Endothelial cell of umbilical vein (primary cell): ENCODE data around the gene ANKS1A. TPM values are rescaled to one million over a fixed set of nuclear protein-coding genes. Genes with fewer than 3 reads are reported as not detected.

Source experiments
- BruUV-seq: library from RNA; stranded (reverse); fragments of 400-500 nt; replicated peaks from 2 replicates; lab custom pipeline; 2021; lab: Mats Ljungman, UMichigan
- CTCF ChIA-PET: fragments of 300-600, 350-600 bp; sonication (Branson Sonifier 250); formaldehyde crosslinking; loops from one replicate; lab custom pipeline; 2021; ENCODE audit warnings: antibody characterized with exemption, inconsistent platforms; lab: Charles Lee
- POLR2A ChIA-PET: fragments of 300-600, 350-600 bp; sonication (Branson Sonifier 250); formaldehyde crosslinking; loops from one replicate; lab custom pipeline; 2021; ENCODE audit warnings: antibody characterized with exemption, inconsistent platforms; lab: Charles Lee
- DNase-seq: peaks from one replicate; pipeline ENCODE4 v3.0.0-alpha.2; 2011; ENCODE audit warnings: low read depth, low spot score
- FAIRE-seq: peaks from 2 replicates; lab custom pipeline; 2011; peaks lifted over from hg19 to GRCh38; lab: Jason Lieb, UNC
- H2AFZ ChIP-seq: 2 replicates; pipeline ENCODE4 v1.6.0; 2012; ENCODE audit warnings: low read depth, low read length, control low read depth, inconsistent platforms
- H3K27ac ChIP-seq: 2 replicates; pipeline ENCODE4 v1.5.1; 2011; ENCODE audit warnings: low read depth, mild to moderate bottlenecking, control low read depth, low read length, moderate library complexity; ENCODE audit not compliant: insufficient read depth
- H3K27me3 ChIP-seq, 2 experiments: 2 replicates each; pipeline versions ENCODE4 v1.6.0 to v1.6.1; 2011; ENCODE audit warnings: low read length in 2 of 2, mixed read lengths in 1 of 2; ENCODE audit not compliant: control insufficient read depth in 2 of 2, insufficient read depth in 2 of 2
- H3K36me3 ChIP-seq, 2 experiments: 2 replicates in 1 of 2; 3 replicates in 1 of 2; pipeline ENCODE4 v1.5.1; 2011; ENCODE audit warnings: low read length in 2 of 2, mild to moderate bottlenecking in 1 of 2, moderate library complexity in 1 of 2; ENCODE audit not compliant: control insufficient read depth in 2 of 2, insufficient read depth in 2 of 2; ENCODE audit errors: extremely low read depth in 1 of 2
- H3K4me1 ChIP-seq: 3 replicates; pipeline ENCODE4 v1.5.1; 2011; ENCODE audit warnings: mild to moderate bottlenecking, low read length; ENCODE audit not compliant: control insufficient read depth, insufficient read depth; ENCODE audit errors: extremely low read depth
- H3K4me2 ChIP-seq: 2 replicates; pipeline ENCODE4 v1.6.1; 2011; ENCODE audit warnings: low read length, control low read depth, mixed read lengths; ENCODE audit not compliant: insufficient read depth
- H3K4me3 ChIP-seq, 3 experiments: fragments of 200-600 bp in 1 of 3; sonication (generic), shearing (Covaris generic) in 1 of 3; replicated peaks in 1 of 3; 2 replicates each; pipeline ENCODE4 v1.5.1; 2011 to 2016; ENCODE audit warnings: control low read depth in 3 of 3, low read length in 3 of 3, mild to moderate bottlenecking in 2 of 3, inconsistent platforms in 1 of 3, low read depth in 1 of 3, moderate library complexity in 1 of 3; ENCODE audit not compliant: insufficient read depth in 1 of 3
- H3K79me2 ChIP-seq: 2 replicates; pipeline ENCODE4 v1.6.0; 2012; ENCODE audit warnings: low read length, inconsistent platforms; ENCODE audit not compliant: control insufficient read depth, insufficient read depth
- H3K9ac ChIP-seq: replicated peaks from 2 replicates; pipeline ENCODE3; 2011; ENCODE audit warnings: low read length, control low read depth; ENCODE audit not compliant: insufficient read depth; ENCODE audit errors: extremely low read depth
- H3K9me1 ChIP-seq: replicated peaks from 3 replicates; pipeline ENCODE4 v1.6.0; 2011; ENCODE audit warnings: mild to moderate bottlenecking, low read length; ENCODE audit not compliant: control insufficient read depth, insufficient read depth; ENCODE audit errors: extremely low read depth
- H3K9me3 ChIP-seq: replicated peaks from 2 replicates; pipeline ENCODE4 v1.5.1; 2012; ENCODE audit warnings: low read length, inconsistent platforms; ENCODE audit not compliant: control insufficient read depth, insufficient read depth
- H4K20me1 ChIP-seq: replicated peaks from 2 replicates; pipeline ENCODE3; 2011; ENCODE audit warnings: mild to moderate bottlenecking, low read length; ENCODE audit not compliant: control insufficient read depth, insufficient read depth; ENCODE audit errors: extremely low read depth
- CTCF ChIP-seq, 2 donors: IDR thresholded peaks; 1 replicate in 1 of 2; 2 replicates in 1 of 2; pipeline ENCODE4 v1.5.1; 2011; ENCODE audit warnings: low read length in 2 of 2, mild to moderate bottlenecking in 2 of 2, moderate library complexity in 2 of 2, control low read depth in 1 of 2, inconsistent platforms in 1 of 2, low read depth in 1 of 2; ENCODE audit not compliant: insufficient read depth in 1 of 2; ENCODE audit errors: extremely low read depth in 1 of 2
- EZH2 ChIP-seq: IDR thresholded peaks from 2 replicates; pipeline ENCODE4 v1.6.1; 2012; ENCODE audit warnings: borderline replicate concordance, low read depth, mild to moderate bottlenecking, moderate library complexity, low read length, inconsistent platforms; ENCODE audit not compliant: severe bottlenecking
- GATA2 ChIP-seq: IDR thresholded peaks from 2 replicates; pipeline ENCODE4 v1.7.0; 2011; ENCODE audit warnings: low read depth, mild to moderate bottlenecking, moderate library complexity, mixed read lengths, low read length; ENCODE audit not compliant: insufficient read length, insufficient read depth
- JUN ChIP-seq: IDR thresholded peaks from 2 replicates; pipeline ENCODE4 v1.6.1; 2011; ENCODE audit warnings: borderline replicate concordance, low read depth; ENCODE audit not compliant: insufficient read length, insufficient read depth
- MYC ChIP-seq: IDR thresholded peaks from one replicate; pipeline ENCODE4 v1.6.1; 2011; ENCODE audit warnings: mild to moderate bottlenecking, low read depth, low read length
- POLR2A ChIP-seq: IDR thresholded peaks from 2 replicates; pipeline ENCODE4 v1.6.1; 2012; ENCODE audit warnings: low read depth, mild to moderate bottlenecking, control low read depth, low read length
- dilution Hi-C: fragments of 300-500 bp; cut with MboI; formaldehyde crosslinking; loops from one replicate; pipeline ENCODE4 v1.15.0; 2019; ENCODE audit warnings: low sequenced_read_pairs; ENCODE audit not compliant: extremely low pct_ligation_motif_present
- intact Hi-C: fragments of 100-400 bp; cut with micrococcal nuclease; formaldehyde crosslinking; loops from one replicate; pipeline ENCODE4 v1.10.0; 2022
- polyA plus RNA-seq, 4 experiments: library from polyadenylated mRNA; depleted of rRNA in 3 of 4; stranded (reverse) in 3 of 4; unstranded in 1 of 4; fragments of >200 nt; gene quantifications; 2 replicates each; pipeline versions ENCODE4 v1.2.1 to v1.2.3, GENCODE V29; 2011 to 2012; ENCODE audit warnings: missing spikeins in 1 of 4
- total RNA-seq: library from RNA; stranded (reverse); gene quantifications from 2 replicates; pipeline ENCODE4 v1.2.3, GENCODE V29; 2021
- TF ChIP-seq, protein P1 (sequence below): IDR thresholded peaks from 2 replicates; pipeline ENCODE4 v1.6.1; 2011; ENCODE audit not compliant: insufficient read depth, insufficient read length

Gene ANKS1A
- total and polyA plus RNA-seq, 2 donors (not counting 3 experiments of a cell fraction or from before 2014, with no cell fraction given), result 8.9 to 26.1 TPM

DNA sequence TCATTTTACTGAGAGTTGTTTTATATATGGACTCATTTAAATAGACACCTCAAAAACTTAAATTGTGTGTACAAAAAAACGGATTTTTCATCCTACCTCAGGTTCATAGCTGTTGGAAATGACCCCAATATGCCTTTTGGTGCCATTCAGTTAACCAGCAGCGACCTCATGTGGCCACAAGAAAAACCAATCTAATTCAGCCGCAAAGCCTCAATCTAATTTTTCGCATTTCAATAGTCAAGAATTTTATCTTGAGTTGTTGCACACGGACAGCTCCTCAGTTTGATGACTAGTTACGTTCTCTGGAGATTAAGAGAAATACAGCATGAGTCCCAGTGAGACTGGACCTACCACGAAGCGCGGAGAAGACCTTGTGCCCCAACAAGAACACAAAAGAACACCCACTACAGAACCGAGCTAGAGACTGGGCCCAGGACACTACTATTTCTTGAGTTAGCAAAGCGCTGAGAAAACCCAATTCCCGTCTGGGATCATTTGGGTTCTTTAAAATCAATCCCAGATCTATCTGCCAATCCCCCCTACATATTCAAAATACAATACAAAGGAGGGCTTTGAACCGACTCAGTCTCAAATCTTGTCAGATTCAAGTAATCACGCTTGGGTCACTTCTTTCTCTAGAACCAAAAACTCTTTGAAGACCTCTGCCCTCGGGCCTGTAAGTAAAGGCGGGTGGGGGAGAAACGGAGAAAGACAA lies 251.0 kb downstream of the ANKS1A start:
- Histone ChIP-seq H3K4me1 (no peaks in the 10 kb centered on the region), H3K9ac (no peak overlapping the region), H4K20me1 (no peaks in the 10 kb centered on the region), H3K9me3 (no peaks in the 10 kb centered on the region), H3K36me3 (no peaks in the 10 kb centered on the region), H3K27ac (no peak overlapping the region), H3K4me3 (no peak overlapping the region), H2AFZ (no peak overlapping the region), H3K4me2 (no peak overlapping the region), H3K27me3 (no peaks in the 10 kb centered on the region), H3K9me1 (no peaks in the 10 kb centered on the region), H3K79me2 (no peaks in the 10 kb centered on the region)
- peak; percentile 96 for FAIRE-seq
- ChIA-PET CTCF (interaction anchor here (0.6 to 5.5 kb wide), 52 partner anchors 8 to 976 kb away, joined by 3 to 302 read pairs (median 5); partner anchors contain the start of genes ANKS1A, BLTP3A, SNRPC and TAF11), POLR2A (interaction anchor here (1.6 kb wide), 1 partner anchor 153 kb away, joined by 5 read pairs; no protein-coding TSS in a partner anchor)
- intact Hi-C loops (loop anchor here (1.0 to 10.0 kb wide), 6 partner anchors 65 to 613 kb away; no protein-coding TSS in a partner anchor), dilution Hi-C loops (no loop called here)
- no TSS peak for BruUV-seq
- TF ChIP-seq EZH2, result no peak
- TF ChIP-seq CTCF (IDR thresholded peaks at IDR 0.05; ENCODE audit: extremely low read depth in 1 of 2, insufficient read depth in 1 of 2, low read depth in 1 of 2, low read length in 2 of 2), result peak; percentile 62 to 80
- peak; percentile 75 for DNase-seq

DNA sequence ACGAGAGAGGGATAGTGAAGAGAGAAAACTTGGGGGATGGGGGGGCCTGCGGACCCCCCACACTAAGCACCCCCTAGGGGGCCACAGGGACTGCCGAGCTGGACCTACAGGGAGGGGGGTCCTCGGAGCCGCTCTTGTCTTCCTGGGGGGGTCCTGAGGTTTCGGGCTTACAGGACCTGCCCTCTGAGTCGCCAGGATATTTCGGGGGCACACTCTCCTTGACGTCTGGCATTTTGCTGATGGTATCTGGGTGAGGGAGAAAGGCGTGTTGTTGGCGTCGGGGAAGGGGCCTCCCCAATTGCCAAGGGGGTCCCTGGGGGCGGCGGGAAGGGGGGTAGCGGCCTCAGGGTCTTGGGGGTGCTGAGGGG lies 251.6 kb downstream of the ANKS1A start:
- no peaks in the 10 kb centered on the region for H3K4me1 ChIP-seq
- no peaks in the 10 kb centered on the region for H4K20me1 ChIP-seq
- dilution Hi-C loops, result no loop called here
- intact Hi-C loops, result loop anchor here (1.0 to 10.0 kb wide), 6 partner anchors 65 to 613 kb away; no protein-coding TSS in a partner anchor
- no peak overlapping the region for H3K4me2 ChIP-seq
- no peaks in the 10 kb centered on the region for H3K36me3 ChIP-seq
- no peaks in the 10 kb centered on the region for H3K79me2 ChIP-seq
- no peak overlapping the region for H3K4me3 ChIP-seq
- TF ChIP-seq, protein P1, sequence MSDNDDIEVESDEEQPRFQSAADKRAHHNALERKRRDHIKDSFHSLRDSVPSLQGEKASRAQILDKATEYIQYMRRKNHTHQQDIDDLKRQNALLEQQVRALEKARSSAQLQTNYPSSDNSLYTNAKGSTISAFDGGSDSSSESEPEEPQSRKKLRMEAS, result no peak
- TF ChIP-seq GATA2 (no peak), CTCF (IDR thresholded peaks at IDR 0.05; ENCODE audit: extremely low read depth in 1 of 2, insufficient read depth in 1 of 2, low read depth in 1 of 2, low read length in 2 of 2) (no peak), MYC (no peak), EZH2 (no peak), JUN (no peak), POLR2A (no peak)
- CTCF ChIA-PET, result interaction anchor here (0.8 to 5.5 kb wide), 37 partner anchors 10 to 977 kb away, joined by 3 to 302 read pairs (median 6); partner anchors contain the start of genes ANKS1A, BLTP3A, SNRPC and TAF11
- H3K27ac ChIP-seq, result no peak overlapping the region
- H3K9me3 ChIP-seq, result no peaks in the 10 kb centered on the region
- FAIRE-seq (no peak), DNase-seq (no peak)
- POLR2A ChIA-PET, result interaction anchor here (1.6 kb wide), 1 partner anchor 154 kb away, joined by 5 read pairs; no protein-coding TSS in a partner anchor
- peak overlapping the region; percentile 70 for H2AFZ ChIP-seq
- H3K27me3 ChIP-seq, result no peaks in the 10 kb centered on the region
- BruUV-seq, result no TSS peak
- peak overlapping the region; percentile 19 for H3K9ac ChIP-seq
- H3K9me1 ChIP-seq, result no peaks in the 10 kb centered on the region
